Esophagus squamous epithelium (tissue), 5 donors: ENCODE data around the gene PRADC1. TPM values are rescaled to one million over a fixed set of nuclear protein-coding genes. Genes with fewer than 3 reads are reported as not detected.

Experiments
- DNase-seq: peaks from one replicate; lab custom pipeline; 2025; lab: John Stamatoyannopoulos, UW
- H3K27ac ChIP-seq, 4 donors: fragments of 200-600 bp; sonication (generic); one replicate each; pipeline ENCODE4 v1.5.1; 2016 to 2019; ENCODE audit warnings: mild to moderate bottlenecking in 1 of 4
- H3K27me3 ChIP-seq, 4 donors: fragments of 200-600 bp; sonication (generic); 1 replicate in 3 of 4; 2 replicates in 1 of 4; pipeline versions ENCODE4 v1.5.1 to v1.6.0; 2017 to 2021; ENCODE audit warnings: antibody characterized with exemption in 1 of 4
- H3K36me3 ChIP-seq, 3 donors: fragments of 200-600 bp; sonication (generic); one replicate each; pipeline ENCODE4 v1.5.1; 2016 to 2019
- H3K4me1 ChIP-seq, 3 donors: fragments of 200-600 bp; sonication (generic); one replicate each; pipeline ENCODE4 v1.5.1; 2017 to 2019
- H3K4me3 ChIP-seq, 4 donors: fragments of 200-600 bp; sonication (generic); 1 replicate in 3 of 4; 2 replicates in 1 of 4; pipeline ENCODE4 v1.5.1; 2016 to 2019; ENCODE audit warnings: mild to moderate bottlenecking in 2 of 4, moderate library complexity in 1 of 4
- H3K9me3 ChIP-seq, 3 donors: fragments of 200-600 bp; sonication (generic); one replicate each; pipeline ENCODE4 v1.5.1; 2016 to 2019
- POLR2A ChIP-seq, 4 donors: fragments of 450-650 bp; IDR thresholded peaks; one replicate each; pipeline ENCODE4 v1.6.1; 2017; ENCODE audit warnings: antibody characterized with exemption in 4 of 4, mild to moderate bottlenecking in 4 of 4, moderate library complexity in 3 of 4
- WGBS, 2 donors: methylation state at CpG; one replicate each; pipeline ENCODE4 v1.1.5; 2018; 5-methylcytosine and 5-hydroxymethylcytosine counted together
- intact Hi-C: fragments of 100-400 bp; cut with DNase I; formaldehyde crosslinking; loops from one replicate; pipeline ENCODE4 v1.15.0; 2022
- total RNA-seq, 4 donors: library from RNA; depleted of rRNA; stranded (reverse); fragments of >200 nt; gene quantifications; one replicate each; pipeline ENCODE4 v1.1.0, GENCODE V29; 2016
- TF ChIP-seq, protein P1 (sequence below), 6 experiments: fragments of 450-650 bp in 4 of 6; fragments of 200-600 bp in 2 of 6; sonication (generic) in 2 of 6; IDR thresholded peaks; one replicate each; pipeline ENCODE4 v1.5.1; 2016 to 2019; ENCODE audit warnings: antibody characterized with exemption in 6 of 6, mild to moderate bottlenecking in 4 of 6, moderate library complexity in 4 of 6
- donor health status: DM: yes; HTN: yes; CAD: no.

The PRADC1 gene
- total RNA-seq, 4 donors from 2014 or later: 19.2 to 32.8 (median 29.3) TPM

DNA sequence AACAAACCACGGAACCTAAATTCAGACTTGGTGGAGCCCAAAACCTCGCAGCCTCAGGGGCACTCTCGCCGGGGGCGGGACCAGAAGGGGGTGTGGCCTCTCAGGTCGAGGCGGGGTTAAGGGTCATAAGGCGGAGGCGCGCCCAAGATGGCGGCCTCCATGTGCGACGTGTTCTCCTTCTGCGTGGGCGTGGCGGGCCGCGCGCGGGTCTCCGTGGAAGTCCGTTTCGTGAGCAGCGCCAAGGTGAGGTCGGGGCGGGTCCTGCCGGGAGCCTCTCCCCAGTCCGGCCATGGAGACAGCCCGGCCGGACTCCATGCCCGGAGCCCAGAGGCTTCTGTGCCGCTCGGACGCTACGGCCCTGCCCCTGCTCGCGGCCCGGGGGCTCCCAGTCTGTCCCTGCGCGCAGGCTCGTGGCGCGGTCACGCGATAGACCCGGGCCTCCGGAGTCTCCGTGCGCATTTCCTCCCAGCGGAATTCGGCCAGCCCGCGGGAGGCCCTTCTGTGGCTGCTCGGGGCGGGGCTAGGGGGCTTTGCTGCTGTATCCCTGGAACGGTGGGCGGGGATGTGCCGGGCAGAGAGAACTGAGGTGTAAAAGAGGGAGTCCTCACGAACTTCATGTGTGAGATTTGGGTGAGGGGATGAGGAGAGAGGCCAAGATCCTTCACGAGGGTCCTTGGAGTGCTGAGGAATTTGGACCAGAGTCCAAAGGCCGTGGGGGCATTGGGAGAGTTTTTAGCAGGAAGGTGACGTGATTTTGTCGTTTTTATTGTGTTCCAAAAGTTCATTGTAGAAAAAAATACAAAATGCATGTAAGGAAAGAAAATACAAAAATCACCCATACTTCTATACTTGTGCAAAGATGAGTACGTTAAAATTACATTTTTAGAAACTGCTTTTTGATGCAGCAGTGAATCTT is 18.7 kb downstream of the PRADC1 start, which contains the start of gene SMYD5:
Gene SMYD5, plus strand, starts transcription at position 126 of the 916 bp plus-strand sequence. Its CDS starts 22 bp downstream, at position 148.
- intact Hi-C loops: no loop called here
- peak within 1 kb of the TSS; percentile 67 to 81 (median 74) for H3K27ac ChIP-seq
- DNase-seq: peak; percentile 48
- H3K27me3 ChIP-seq: no peaks in the 10 kb centered on the region
- WGBS, 2 donors: 0 to 1% methylated on average over 8 of the region's 64 CpGs
- peaks cover 5 to 32% (median 24%) of the 10 kb centered on the region in 3 donors for H3K4me1 ChIP-seq
- TF ChIP-seq POLR2A (IDR thresholded peaks at IDR 0.05): peak in 1 of 4 donors; percentile 44
- TF ChIP-seq, protein P1, sequence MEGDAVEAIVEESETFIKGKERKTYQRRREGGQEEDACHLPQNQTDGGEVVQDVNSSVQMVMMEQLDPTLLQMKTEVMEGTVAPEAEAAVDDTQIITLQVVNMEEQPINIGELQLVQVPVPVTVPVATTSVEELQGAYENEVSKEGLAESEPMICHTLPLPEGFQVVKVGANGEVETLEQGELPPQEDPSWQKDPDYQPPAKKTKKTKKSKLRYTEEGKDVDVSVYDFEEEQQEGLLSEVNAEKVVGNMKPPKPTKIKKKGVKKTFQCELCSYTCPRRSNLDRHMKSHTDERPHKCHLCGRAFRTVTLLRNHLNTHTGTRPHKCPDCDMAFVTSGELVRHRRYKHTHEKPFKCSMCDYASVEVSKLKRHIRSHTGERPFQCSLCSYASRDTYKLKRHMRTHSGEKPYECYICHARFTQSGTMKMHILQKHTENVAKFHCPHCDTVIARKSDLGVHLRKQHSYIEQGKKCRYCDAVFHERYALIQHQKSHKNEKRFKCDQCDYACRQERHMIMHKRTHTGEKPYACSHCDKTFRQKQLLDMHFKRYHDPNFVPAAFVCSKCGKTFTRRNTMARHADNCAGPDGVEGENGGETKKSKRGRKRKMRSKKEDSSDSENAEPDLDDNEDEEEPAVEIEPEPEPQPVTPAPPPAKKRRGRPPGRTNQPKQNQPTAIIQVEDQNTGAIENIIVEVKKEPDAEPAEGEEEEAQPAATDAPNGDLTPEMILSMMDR (IDR thresholded peaks at IDR 0.05): no peak
- peaks cover 0 to 12% (median 0%) of the 10 kb centered on the region in 3 donors for H3K36me3 ChIP-seq
- peak within 1 kb of the TSS; percentile 73 to 91 (median 81) for H3K4me3 ChIP-seq
- no peaks in the 10 kb centered on the region for H3K9me3 ChIP-seq

DNA sequence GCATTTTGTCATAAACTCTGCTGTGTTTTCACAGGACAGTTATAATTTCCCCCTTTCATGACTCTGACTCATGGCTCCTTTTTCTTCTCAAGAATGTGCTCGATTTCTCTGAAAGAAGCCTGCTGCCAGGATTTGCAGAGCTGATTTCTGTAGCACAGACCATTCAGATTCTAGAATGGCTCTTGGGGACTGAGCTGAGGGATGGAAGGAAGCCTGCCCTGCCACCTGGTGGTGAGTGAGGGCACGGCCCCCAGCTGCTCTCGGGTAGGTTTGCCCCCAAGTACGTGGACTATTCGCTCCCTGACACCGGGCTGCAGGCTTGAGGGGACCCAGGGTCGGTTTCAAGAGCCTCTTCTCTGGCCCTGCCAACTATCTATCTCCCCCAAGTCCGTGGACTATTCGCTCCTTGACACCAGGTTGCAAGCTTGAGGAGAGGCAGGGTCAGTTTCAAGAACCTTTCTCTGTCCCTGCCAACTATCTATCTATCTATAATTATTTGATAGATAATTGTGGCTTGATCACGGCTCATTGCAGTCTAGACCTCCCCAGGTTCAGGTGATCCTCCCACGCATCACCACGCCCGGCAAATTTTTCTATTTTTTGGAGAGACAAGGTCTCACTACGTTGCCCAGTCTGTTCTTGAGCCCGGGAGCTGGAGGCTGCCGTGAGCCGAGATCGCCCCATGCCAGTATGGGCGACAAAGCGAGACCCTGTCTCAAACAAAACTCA is 20.4 kb downstream of the PRADC1 start:
- intact Hi-C loops: no loop called here
- Histone ChIP-seq H3K27ac (no peak overlapping the region), H3K9me3 (no peaks in the 10 kb centered on the region), H3K4me3 (no peak overlapping the region), H3K27me3 (no peaks in the 10 kb centered on the region), H3K4me1 (peaks cover 5 to 32% (median 24%) of the 10 kb centered on the region in 3 donors), H3K36me3 (no peaks in the 10 kb centered on the region)
- peak; percentile 9 for DNase-seq
- TF ChIP-seq, protein P1 (IDR thresholded peaks at IDR 0.05): peak; percentile 84 to 93 (median 86)
- no peak for TF ChIP-seq POLR2A (IDR thresholded peaks at IDR 0.05)
- WGBS, 2 donors: 13 to 44% methylated on average over 9 to 14 of the region's 20 CpGs

DNA sequence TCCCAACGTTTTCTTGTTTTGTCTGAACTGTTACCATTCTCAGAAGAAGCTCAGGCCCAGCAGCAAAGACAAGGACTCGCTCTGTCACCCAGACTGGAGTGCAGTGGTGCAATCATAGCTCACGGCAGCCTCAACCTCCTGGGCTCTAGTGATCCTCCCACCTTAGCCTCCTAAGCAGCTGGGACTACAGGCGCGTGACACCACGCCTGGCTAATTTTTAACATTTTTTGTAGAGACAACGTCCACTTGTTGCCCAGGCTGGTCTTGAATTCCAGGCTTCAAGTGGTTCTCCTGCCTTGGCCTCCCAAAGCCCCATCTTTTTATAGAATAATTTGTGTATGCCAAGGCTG is 21.0 kb downstream of the PRADC1 start:
- peak overlapping the region in 1 of 4 donors; percentile 17 for H3K27ac ChIP-seq

GRCh38 chr2:73210696-73211095 is 22.3 kb downstream of the PRADC1 start:
- Histone ChIP-seq H3K4me3 (no peak overlapping the region), H3K9me3 (no peaks in the 10 kb centered on the region), H3K36me3 (no peaks in the 10 kb centered on the region), H3K27me3 (peaks cover 0 to 17% (median 0%) of the 10 kb centered on the region in 4 donors), H3K4me1 (peaks cover 5 to 31% (median 24%) of the 10 kb centered on the region in 3 donors), H3K27ac (no peak overlapping the region)
- TF ChIP-seq, protein P1 (IDR thresholded peaks at IDR 0.05): no peak
- TF ChIP-seq POLR2A (IDR thresholded peaks at IDR 0.05): no peak
- WGBS, 2 donors: 71 to 100% methylated on average over 1 of the region's 6 CpGs
- intact Hi-C loops: no loop called here
- DNase-seq: no peak

More for the DNA sequence above, 21.0 kb downstream of the PRADC1 start:
- Histone ChIP-seq H3K27me3 (peaks cover 0 to 4% (median 0%) of the 10 kb centered on the region in 4 donors), H3K4me1 (peaks cover 5 to 32% (median 24%) of the 10 kb centered on the region in 3 donors), H3K36me3 (no peaks in the 10 kb centered on the region), H3K9me3 (no peaks in the 10 kb centered on the region), H3K4me3 (no peak overlapping the region)
- no peak for TF ChIP-seq POLR2A (IDR thresholded peaks at IDR 0.05)
- TF ChIP-seq, protein P1 (IDR thresholded peaks at IDR 0.05): no peak
- WGBS, 2 donors: 67 to 71% methylated on average over 7 of the region's 7 CpGs
- DNase-seq: no peak
- intact Hi-C loops: no loop called here
